Body of pancreas (tissue), 4 donors: Measurements from ENCODE around the gene DYNC1I1.

Source experiments
- POLR2A ChIP-seq, 3 donors: fragments of 450-650 bp; IDR thresholded peaks; one replicate each; pipeline ENCODE4 v1.6.1; 2016; ENCODE audit warnings: antibody characterized with exemption in 3 of 3, mild to moderate bottlenecking in 2 of 3
- TF ChIP-seq, protein P1 (sequence below), 7 experiments: fragments of 450-650 bp in 4 of 7; fragments of 200-600 bp in 3 of 7; sonication (generic) in 3 of 7; IDR thresholded peaks; one replicate each; pipeline ENCODE4 v1.5.1; 2016 to 2019; ENCODE audit warnings: antibody characterized with exemption in 7 of 7

DNA sequence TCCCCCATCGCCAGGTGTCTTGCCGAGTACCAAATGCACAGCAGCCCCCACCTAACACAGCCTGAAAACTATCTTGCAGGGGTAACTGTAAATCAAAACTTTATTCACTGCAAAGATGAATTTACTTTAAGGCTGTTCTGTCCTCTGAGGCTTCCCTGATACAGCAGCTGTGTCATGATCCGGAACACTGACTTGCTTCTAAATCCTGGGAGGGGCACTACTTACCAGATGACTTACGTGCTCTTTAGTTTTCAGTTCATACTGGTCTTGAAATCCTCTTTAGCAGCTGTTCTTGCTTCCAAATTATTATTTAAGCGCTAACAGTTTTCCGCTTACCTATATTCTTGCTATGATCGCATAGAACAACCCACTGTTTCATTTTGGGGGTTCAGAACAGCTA lies 4.9 kb downstream of the DYNC1I1 start:
- TF ChIP-seq, protein P1, sequence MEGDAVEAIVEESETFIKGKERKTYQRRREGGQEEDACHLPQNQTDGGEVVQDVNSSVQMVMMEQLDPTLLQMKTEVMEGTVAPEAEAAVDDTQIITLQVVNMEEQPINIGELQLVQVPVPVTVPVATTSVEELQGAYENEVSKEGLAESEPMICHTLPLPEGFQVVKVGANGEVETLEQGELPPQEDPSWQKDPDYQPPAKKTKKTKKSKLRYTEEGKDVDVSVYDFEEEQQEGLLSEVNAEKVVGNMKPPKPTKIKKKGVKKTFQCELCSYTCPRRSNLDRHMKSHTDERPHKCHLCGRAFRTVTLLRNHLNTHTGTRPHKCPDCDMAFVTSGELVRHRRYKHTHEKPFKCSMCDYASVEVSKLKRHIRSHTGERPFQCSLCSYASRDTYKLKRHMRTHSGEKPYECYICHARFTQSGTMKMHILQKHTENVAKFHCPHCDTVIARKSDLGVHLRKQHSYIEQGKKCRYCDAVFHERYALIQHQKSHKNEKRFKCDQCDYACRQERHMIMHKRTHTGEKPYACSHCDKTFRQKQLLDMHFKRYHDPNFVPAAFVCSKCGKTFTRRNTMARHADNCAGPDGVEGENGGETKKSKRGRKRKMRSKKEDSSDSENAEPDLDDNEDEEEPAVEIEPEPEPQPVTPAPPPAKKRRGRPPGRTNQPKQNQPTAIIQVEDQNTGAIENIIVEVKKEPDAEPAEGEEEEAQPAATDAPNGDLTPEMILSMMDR (IDR thresholded peaks at IDR 0.05): no peak
- TF ChIP-seq POLR2A (IDR thresholded peaks at IDR 0.05): no peak
